ENCODE data around the gene ABCA3.

DNA sequence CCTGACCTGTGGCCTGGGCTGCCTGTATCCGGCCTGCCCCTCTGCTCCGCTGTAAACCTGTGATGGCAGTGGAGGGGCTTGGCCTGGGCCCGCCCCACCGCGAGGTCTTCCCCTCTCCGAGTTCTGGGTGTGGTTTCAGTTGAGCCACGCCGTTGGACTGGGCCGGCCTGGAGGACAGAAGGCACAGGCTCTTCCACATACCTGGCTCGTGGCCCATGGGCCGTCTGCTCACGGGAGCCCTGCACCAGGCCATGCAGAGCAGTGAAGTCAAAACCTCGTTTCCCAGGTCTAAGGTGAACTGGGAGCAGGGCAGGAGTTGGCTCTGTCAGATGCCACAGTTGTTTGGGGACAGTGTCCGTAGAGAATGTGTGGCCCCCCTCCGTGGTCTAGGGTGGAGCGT, 67.0 kb downstream of the ABCA3 start:
- TF ChIP-seq, protein P1, sequence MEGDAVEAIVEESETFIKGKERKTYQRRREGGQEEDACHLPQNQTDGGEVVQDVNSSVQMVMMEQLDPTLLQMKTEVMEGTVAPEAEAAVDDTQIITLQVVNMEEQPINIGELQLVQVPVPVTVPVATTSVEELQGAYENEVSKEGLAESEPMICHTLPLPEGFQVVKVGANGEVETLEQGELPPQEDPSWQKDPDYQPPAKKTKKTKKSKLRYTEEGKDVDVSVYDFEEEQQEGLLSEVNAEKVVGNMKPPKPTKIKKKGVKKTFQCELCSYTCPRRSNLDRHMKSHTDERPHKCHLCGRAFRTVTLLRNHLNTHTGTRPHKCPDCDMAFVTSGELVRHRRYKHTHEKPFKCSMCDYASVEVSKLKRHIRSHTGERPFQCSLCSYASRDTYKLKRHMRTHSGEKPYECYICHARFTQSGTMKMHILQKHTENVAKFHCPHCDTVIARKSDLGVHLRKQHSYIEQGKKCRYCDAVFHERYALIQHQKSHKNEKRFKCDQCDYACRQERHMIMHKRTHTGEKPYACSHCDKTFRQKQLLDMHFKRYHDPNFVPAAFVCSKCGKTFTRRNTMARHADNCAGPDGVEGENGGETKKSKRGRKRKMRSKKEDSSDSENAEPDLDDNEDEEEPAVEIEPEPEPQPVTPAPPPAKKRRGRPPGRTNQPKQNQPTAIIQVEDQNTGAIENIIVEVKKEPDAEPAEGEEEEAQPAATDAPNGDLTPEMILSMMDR (IDR thresholded peaks at IDR 0.05), result no peak
- no peak for TF ChIP-seq POLR2A (IDR thresholded peaks at IDR 0.05)

Data from prostate gland (tissue), 2 donors.